ENCODE data around the gene SSUH2.

Gene SSUH2

DNA sequence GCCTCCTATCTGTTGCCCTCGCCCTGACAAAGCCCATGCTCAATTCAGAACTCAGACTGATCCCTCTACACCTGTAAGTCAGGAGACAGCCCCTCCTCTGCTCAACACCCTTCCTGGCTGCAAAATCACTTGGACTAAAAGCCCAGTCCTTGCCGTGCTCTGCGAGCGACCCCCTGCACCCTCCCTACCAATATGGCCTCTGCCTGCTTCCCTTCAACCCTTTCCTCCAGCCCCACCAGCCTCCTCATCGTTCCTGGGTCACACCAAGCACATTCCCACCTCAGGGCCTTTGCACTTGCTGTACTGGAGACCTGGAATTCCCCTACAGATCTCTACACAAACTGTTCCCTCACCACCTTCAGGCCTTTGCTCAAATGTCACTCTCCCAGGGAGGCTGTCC is 5.2 kb upstream of the SSUH2 start:
- Histone ChIP-seq H3K4me3 (ENCODE audit: extremely low read depth, insufficient read depth, low read length, poor library complexity, severe bottlenecking) (no peak overlapping the region), H3K4me1 (ENCODE audit: control insufficient read depth, insufficient read depth, low read length, poor library complexity, severe bottlenecking) (peaks cover 4% of the 10 kb centered on the region), H3K27ac (ENCODE audit: low read depth, low read length, severe bottlenecking) (no peak overlapping the region), H3K36me3 (ENCODE audit: control insufficient read depth, insufficient read depth, low read length) (no peaks in the 10 kb centered on the region), H3K9me3 (ENCODE audit: control insufficient read depth, low read length) (peaks cover 4% of the 10 kb centered on the region)
- 91 to 92% methylated on average over 5 of the region's 5 CpGs for whole genome bisulfite sequencing, 2 experiments (ENCODE audit: insufficient coverage in 2 of 2)

DNA sequence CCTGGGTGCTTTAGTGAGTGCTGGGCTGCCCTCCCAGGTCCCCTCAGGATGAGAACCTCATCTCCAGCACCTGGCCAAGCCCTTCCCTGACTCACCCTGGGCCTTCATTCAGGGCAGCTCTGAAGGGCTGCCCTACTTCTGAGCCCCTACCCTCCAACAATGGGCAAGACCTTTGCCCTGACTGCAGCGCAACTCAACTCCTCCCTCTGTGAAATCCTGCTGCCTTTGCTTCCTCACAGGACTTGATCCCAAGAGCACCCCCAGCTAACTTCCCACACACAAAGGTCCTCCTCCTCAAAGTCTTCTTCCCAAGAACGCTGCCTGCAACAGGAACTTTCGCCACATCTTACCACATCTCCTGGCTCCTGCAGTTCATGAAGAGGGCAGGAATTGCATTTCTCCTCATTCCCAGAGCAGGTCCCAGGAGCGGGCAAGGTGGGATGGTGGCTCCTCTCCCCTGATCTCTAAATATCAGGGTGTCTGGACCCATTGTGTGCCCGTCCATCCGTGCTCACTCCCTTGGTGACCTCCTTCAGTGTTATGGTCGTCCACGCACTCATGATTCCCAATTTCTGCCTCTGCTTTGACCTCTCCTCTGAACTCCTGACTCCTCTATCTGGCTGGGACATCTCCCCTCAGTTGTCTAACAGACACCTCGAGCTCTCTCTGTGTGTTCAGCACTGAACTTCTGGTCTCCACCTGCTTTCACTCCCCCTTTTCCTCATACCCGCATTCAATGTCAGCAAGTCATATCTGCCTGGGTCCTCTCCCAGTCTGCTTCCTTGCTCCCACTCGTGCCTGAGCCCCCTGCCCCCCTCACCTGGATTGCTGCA is 4.5 kb upstream of the SSUH2 start:
- no peak overlapping the region for H3K27ac ChIP-seq (ENCODE audit: low read depth, low read length, severe bottlenecking)
- WGBS, 2 experiments (ENCODE audit: insufficient coverage in 2 of 2): 88 to 93% methylated on average over 8 to 11 of the region's 11 CpGs
- no peak overlapping the region for H3K4me3 ChIP-seq (ENCODE audit: extremely low read depth, insufficient read depth, low read length, poor library complexity, severe bottlenecking)
- no peaks in the 10 kb centered on the region for H3K36me3 ChIP-seq (ENCODE audit: control insufficient read depth, insufficient read depth, low read length)
- peaks cover 4% of the 10 kb centered on the region for H3K4me1 ChIP-seq (ENCODE audit: control insufficient read depth, insufficient read depth, low read length, poor library complexity, severe bottlenecking)
- peaks cover 4% of the 10 kb centered on the region for H3K9me3 ChIP-seq (ENCODE audit: control insufficient read depth, low read length)

DNA sequence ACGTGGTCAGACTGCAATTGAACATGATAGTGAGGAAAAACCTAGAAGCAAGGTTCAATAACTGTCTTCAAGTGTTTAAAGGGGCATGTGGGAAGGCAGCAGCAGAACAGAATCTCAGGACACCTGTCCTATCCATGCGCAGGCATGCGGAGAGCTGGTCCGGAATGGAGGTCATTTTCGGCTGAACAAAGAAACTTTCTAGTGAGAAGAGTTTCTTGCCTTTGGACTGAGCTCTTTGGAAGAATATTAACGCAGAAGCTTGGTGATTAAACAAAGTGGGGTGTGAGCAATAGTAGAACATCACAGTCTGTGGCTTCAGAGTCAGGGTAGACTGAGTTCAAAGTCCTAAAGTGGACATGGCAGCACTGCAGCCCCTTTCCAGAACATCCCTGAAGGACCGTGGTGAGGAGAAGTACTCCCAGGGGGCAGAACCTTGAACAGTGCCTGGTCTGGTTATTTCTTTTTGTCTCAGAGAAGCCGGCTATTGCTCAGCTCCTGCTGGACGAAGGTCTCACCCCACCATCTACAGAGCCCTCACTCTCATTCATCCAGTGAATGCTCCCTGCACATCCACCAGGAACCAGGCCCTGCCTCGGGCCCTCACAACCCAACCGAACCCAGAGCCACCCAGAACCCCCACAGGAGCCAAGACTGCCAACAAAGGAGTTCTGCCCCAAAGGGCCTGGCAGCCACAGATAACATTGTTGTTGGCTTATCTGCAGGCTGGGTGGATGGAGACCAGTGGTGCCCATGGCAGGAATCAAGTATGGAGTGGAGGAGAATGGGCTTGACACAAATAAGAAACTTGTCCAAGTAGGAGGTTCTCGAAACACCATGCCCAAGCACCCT is 2.8 kb upstream of the SSUH2 start:
- Histone ChIP-seq H3K4me1 (ENCODE audit: control insufficient read depth, insufficient read depth, low read length, poor library complexity, severe bottlenecking) (peaks cover 4% of the 10 kb centered on the region), H3K4me3 (ENCODE audit: extremely low read depth, insufficient read depth, low read length, poor library complexity, severe bottlenecking) (no peak overlapping the region), H3K36me3 (ENCODE audit: control insufficient read depth, insufficient read depth, low read length) (no peaks in the 10 kb centered on the region), H3K9me3 (ENCODE audit: control insufficient read depth, low read length) (no peaks in the 10 kb centered on the region), H3K27ac (ENCODE audit: low read depth, low read length, severe bottlenecking) (no peak overlapping the region)
- WGBS, 2 experiments (ENCODE audit: insufficient coverage in 2 of 2): 89 to 96% methylated on average over 8 to 10 of the region's 12 CpGs

GRCh38 chr3:8646313-8646938 is 1.8 kb upstream of the SSUH2 start:
- 90 to 91% methylated on average over 11 of the region's 14 CpGs for WGBS, 2 experiments (ENCODE audit: insufficient coverage in 2 of 2)
- Histone ChIP-seq H3K9me3 (ENCODE audit: control insufficient read depth, low read length) (no peaks in the 10 kb centered on the region), H3K36me3 (ENCODE audit: control insufficient read depth, insufficient read depth, low read length) (no peaks in the 10 kb centered on the region), H3K4me1 (ENCODE audit: control insufficient read depth, insufficient read depth, low read length, poor library complexity, severe bottlenecking) (peaks cover 4% of the 10 kb centered on the region), H3K27ac (ENCODE audit: low read depth, low read length, severe bottlenecking) (no peak overlapping the region), H3K4me3 (ENCODE audit: extremely low read depth, insufficient read depth, low read length, poor library complexity, severe bottlenecking) (no peak overlapping the region)

- no peaks in the 10 kb centered on the region for H3K36me3 ChIP-seq (ENCODE audit: control insufficient read depth, insufficient read depth, low read length)
- WGBS, 2 experiments (ENCODE audit: insufficient coverage in 2 of 2): 51 to 85% methylated on average over 4 to 5 of the region's 6 CpGs
These were observed 1.1 kb upstream of the SSUH2 start for GRCh38 chr3:8645712-8646111.

GRCh38 chr3:8643693-8644365 is 769 bp downstream of the SSUH2 start:
- WGBS, 2 experiments (ENCODE audit: insufficient coverage in 2 of 2): 85 to 93% methylated on average over 6 of the region's 10 CpGs
- no peaks in the 10 kb centered on the region for H3K4me1 ChIP-seq (ENCODE audit: control insufficient read depth, insufficient read depth, low read length, poor library complexity, severe bottlenecking)
- H3K36me3 ChIP-seq (ENCODE audit: control insufficient read depth, insufficient read depth, low read length): no peaks in the 10 kb centered on the region
- no peaks in the 10 kb centered on the region for H3K9me3 ChIP-seq (ENCODE audit: control insufficient read depth, low read length)
- H3K4me3 ChIP-seq (ENCODE audit: extremely low read depth, insufficient read depth, low read length, poor library complexity, severe bottlenecking): no peak overlapping the region
- H3K27ac ChIP-seq (ENCODE audit: low read depth, low read length, severe bottlenecking): no peak overlapping the region

More at GRCh38 chr3:8645712-8646111, 1.1 kb upstream of the SSUH2 start:
- Histone ChIP-seq H3K4me1 (ENCODE audit: control insufficient read depth, insufficient read depth, low read length, poor library complexity, severe bottlenecking) (no peaks in the 10 kb centered on the region), H3K4me3 (ENCODE audit: extremely low read depth, insufficient read depth, low read length, poor library complexity, severe bottlenecking) (no peak overlapping the region), H3K9me3 (ENCODE audit: control insufficient read depth, low read length) (no peaks in the 10 kb centered on the region), H3K27ac (ENCODE audit: low read depth, low read length, severe bottlenecking) (no peak overlapping the region)

- Histone ChIP-seq H3K4me1 (ENCODE audit: control insufficient read depth, insufficient read depth, low read length, poor library complexity, severe bottlenecking) (no peaks in the 10 kb centered on the region), H3K9me3 (ENCODE audit: control insufficient read depth, low read length) (no peaks in the 10 kb centered on the region), H3K27ac (ENCODE audit: low read depth, low read length, severe bottlenecking) (no peak overlapping the region), H3K36me3 (ENCODE audit: control insufficient read depth, insufficient read depth, low read length) (no peaks in the 10 kb centered on the region), H3K4me3 (ENCODE audit: extremely low read depth, insufficient read depth, low read length, poor library complexity, severe bottlenecking) (no peak overlapping the region)
- WGBS, 2 experiments (ENCODE audit: insufficient coverage in 2 of 2): 85% methylated on average over 2 of the region's 2 CpGs; no CpG with 5 or more reads in 1 of the 2 experiments
These were observed 2.6 kb downstream of the SSUH2 start for GRCh38 chr3:8642001-8642400.

GRCh38 chr3:8641472-8641871 is 3.1 kb downstream of the SSUH2 start:
- 80 to 85% methylated on average over 7 of the region's 7 CpGs for WGBS, 2 experiments (ENCODE audit: insufficient coverage in 2 of 2)
- no peak overlapping the region for H3K27ac ChIP-seq (ENCODE audit: low read depth, low read length, severe bottlenecking)
- no peaks in the 10 kb centered on the region for H3K36me3 ChIP-seq (ENCODE audit: control insufficient read depth, insufficient read depth, low read length)
- H3K4me3 ChIP-seq (ENCODE audit: extremely low read depth, insufficient read depth, low read length, poor library complexity, severe bottlenecking): no peak overlapping the region
- H3K9me3 ChIP-seq (ENCODE audit: control insufficient read depth, low read length): no peaks in the 10 kb centered on the region
- no peaks in the 10 kb centered on the region for H3K4me1 ChIP-seq (ENCODE audit: control insufficient read depth, insufficient read depth, low read length, poor library complexity, severe bottlenecking)

GRCh38 chr3:8640223-8640622 is 4.4 kb downstream of the SSUH2 start:
- Histone ChIP-seq H3K4me3 (ENCODE audit: extremely low read depth, insufficient read depth, low read length, poor library complexity, severe bottlenecking) (no peak overlapping the region), H3K27ac (ENCODE audit: low read depth, low read length, severe bottlenecking) (no peak overlapping the region), H3K4me1 (ENCODE audit: control insufficient read depth, insufficient read depth, low read length, poor library complexity, severe bottlenecking) (no peaks in the 10 kb centered on the region), H3K9me3 (ENCODE audit: control insufficient read depth, low read length) (no peaks in the 10 kb centered on the region), H3K36me3 (ENCODE audit: control insufficient read depth, insufficient read depth, low read length) (no peaks in the 10 kb centered on the region)
- 100% methylated on average over 1 of the region's 1 CpG for WGBS, 2 experiments (ENCODE audit: insufficient coverage in 2 of 2)

- H3K4me3 ChIP-seq (ENCODE audit: extremely low read depth, insufficient read depth, low read length, poor library complexity, severe bottlenecking): no peak overlapping the region
- no peaks in the 10 kb centered on the region for H3K4me1 ChIP-seq (ENCODE audit: control insufficient read depth, insufficient read depth, low read length, poor library complexity, severe bottlenecking)
- WGBS, 2 experiments (ENCODE audit: insufficient coverage in 2 of 2): 89 to 90% methylated on average over 5 to 6 of the region's 7 CpGs
- no peaks in the 10 kb centered on the region for H3K36me3 ChIP-seq (ENCODE audit: control insufficient read depth, insufficient read depth, low read length)
- no peak overlapping the region for H3K27ac ChIP-seq (ENCODE audit: low read depth, low read length, severe bottlenecking)
- H3K9me3 ChIP-seq (ENCODE audit: control insufficient read depth, low read length): no peaks in the 10 kb centered on the region
These were observed 5.0 kb downstream of the SSUH2 start for GRCh38 chr3:8639659-8640000.

Measured in mesodermal cell (in vitro differentiated cells).